ENCODE results near the gene GLT6D1.

Gene GLT6D1

DNA sequence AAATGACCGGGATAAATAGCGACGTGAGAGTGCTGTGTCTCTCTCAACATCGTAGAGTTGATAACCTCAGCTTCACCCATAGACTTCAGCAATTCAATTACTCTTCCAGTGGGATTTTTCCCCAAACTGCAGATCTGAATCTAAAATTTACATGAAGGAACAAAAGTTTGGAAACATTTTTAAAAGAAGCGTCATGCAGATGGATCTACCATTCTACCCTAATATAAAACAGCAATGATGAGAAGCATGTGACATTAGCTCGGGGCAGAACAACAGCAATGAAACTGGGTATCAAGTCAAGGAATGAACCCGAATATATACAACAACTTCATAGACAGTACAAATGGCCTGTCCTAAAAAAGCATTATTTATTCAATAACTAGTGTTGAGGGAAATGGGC, 18.8 kb downstream of the GLT6D1 start:
- no peak for DNase-seq

GRCh38 chr9:135619599-135619886, 19.8 kb downstream of the GLT6D1 start:
- no peak for DNase-seq

DNA sequence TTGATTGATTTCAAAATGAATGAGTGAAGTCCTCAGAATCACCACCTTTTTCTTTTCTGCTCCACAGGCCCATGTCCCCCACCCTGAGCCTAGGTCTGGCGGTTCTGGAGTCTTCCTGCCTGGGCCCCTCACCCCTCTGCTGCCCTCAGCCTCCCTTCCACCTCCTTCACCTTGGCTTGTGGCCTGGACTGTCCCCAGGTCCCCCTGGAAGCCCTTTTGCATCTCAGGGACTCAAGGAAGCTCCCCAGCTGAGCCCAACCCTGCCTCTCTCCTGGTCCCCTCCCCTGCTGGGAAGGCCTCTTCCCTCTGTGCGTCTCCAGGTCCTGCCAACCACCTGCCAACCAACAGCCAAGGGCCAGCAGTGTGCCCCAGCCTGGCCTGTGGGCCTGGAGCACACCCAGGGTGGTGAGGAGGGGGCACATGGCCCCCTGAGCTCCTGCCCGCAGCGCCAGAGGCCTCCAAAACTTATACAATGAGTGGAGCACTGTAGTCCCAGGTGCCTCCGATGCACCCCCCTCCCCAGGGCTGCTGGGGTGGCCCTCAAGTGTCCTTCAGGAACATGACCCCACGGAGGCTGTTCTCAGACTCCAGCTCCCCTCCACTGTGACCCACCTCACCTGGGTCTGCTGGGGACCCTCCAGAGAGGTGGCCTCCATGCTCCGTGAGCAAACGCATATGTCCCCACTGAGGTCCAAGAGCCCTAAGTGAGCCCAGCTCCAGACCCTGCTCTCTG, 20.3 kb downstream of the GLT6D1 start:
- DNase-seq: no peak

DNA sequence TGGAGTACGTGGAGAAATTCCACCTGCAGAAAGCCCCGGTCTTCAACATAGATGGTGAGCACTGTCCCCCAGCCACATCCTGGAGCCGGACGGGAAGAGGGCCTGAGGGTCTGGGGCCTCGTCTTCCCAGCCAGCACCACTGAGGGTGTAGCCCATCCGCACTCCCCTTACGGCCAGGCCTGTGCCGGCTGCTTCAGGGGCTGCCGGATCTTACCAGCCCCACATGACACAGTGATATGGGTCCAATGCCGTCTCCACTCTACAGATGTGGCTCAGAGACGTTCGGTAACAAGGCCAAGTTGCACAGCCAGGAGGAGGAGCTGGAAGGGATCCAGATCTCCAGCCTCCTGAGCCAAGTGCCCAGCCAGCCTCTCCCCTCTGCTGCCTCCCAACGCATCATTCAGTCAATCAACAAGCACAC, 21.3 kb downstream of the GLT6D1 start:
- DNase-seq: no peak

GRCh38 chr9:135617538-135617900, 21.8 kb downstream of the GLT6D1 start:
- no peak for DNase-seq

- DNase-seq: no peak
Measured at GRCh38 chr9:135616619-135617537, 22.5 kb downstream of the GLT6D1 start.

- no peak for DNase-seq
Measured at GRCh38 chr9:135615666-135616618, 23.4 kb downstream of the GLT6D1 start.

DNA sequence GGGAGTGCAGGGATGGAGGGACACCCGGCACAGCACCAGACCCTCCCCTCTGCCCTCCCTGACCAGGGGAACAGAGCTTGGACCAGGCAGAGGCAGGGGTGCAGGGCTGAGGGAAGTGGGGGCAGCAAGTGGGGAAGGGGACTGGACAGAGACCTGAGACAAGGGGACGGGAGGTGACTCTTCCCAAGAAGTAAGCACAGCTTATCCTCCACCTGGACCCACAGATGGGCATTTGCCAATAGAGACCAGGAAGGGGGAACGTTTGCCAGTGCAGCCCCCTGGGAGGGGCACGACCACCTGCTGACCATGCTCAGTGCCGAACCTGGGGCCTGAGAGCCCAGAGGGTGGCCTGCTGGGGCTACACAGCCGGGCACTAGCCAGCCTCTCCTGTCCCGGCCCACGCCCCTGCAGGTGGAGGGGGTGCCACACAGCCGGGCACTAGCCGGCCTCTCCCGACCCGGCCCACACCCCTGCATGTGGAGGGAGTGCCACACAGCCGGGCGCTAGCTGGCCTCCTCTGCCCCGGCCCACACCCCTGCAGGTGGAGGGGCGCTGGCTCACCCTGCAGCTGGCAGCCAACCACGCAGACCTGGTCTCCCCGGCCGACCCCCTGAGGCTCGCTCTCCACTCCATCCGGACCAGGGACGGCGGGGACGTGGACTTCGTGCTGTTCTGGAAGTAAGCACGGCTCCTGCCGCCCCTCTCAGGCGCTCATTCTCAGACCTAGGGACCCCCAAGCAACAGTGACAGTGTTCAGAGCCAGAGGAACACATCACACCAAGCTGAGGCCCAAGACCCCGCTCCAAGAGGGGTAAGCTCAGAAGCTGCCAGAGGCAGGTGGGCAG, 24.3 kb downstream of the GLT6D1 start:
- DNase-seq: no peak

DNA sequence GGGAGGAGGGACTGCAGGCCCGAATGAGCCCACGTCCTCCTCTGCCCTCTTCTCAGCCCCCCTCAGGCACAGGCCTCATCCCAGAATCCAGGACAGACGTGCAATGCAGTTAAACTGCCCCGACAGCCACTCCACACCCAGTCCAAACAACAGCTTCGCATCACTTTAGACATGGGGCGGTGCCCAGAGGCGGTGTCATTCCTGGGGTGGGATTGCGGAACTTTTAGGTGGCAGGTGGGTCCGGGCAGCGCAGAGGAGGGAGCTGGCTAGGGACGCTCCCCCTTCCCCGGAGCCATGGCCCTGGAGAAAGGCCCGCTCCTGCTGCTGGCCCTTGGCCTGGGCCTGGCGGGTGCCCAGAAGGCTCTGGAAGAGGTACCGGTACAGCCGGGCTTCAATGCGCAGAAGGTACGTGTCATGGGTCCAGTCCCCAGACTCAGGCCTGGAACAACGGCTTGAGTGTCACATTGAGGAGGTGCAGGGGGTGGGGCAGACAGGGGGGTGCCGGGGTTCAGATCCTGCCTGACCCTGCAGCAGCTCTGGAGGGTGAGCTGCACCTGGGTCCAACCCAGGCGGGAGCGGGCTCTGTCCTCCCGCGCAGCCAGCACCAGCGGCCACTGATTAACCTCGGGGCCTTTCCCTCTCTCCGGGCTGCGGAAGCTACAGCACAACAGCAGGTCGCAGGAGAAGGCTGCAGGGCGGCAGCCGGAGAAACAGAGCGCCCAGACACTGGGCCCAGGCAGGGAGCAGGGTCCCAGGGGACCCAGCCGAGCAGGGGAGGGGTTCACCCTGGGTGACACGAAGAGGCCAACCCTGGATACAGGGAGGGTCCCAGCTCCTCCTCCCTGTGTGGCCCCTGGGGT, 25.2 kb downstream of the GLT6D1 start:
- no peak for DNase-seq

GRCh38 chr9:135612981-135613910, 26.1 kb downstream of the GLT6D1 start:
- no peak for DNase-seq

- no peak for DNase-seq
Measured at GRCh38 chr9:135612437-135612836, 26.9 kb downstream of the GLT6D1 start.

DNA sequence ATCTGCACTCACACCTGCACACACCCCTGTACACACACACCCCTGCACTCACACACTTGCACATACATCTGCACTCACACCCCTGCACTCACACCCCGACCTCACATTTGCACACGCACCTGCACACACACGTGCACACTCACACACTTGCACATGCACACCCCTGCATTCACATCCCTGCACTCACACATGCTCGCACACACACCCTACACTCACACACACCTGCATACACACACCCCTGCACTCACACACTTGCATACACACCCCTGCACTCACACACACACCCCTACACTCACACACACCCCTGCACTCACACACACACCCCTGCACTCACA, 27.5 kb downstream of the GLT6D1 start:
- no peak for DNase-seq

- no peak for DNase-seq
Measured at GRCh38 chr9:135611142-135611874, 28.0 kb downstream of the GLT6D1 start.

DNA sequence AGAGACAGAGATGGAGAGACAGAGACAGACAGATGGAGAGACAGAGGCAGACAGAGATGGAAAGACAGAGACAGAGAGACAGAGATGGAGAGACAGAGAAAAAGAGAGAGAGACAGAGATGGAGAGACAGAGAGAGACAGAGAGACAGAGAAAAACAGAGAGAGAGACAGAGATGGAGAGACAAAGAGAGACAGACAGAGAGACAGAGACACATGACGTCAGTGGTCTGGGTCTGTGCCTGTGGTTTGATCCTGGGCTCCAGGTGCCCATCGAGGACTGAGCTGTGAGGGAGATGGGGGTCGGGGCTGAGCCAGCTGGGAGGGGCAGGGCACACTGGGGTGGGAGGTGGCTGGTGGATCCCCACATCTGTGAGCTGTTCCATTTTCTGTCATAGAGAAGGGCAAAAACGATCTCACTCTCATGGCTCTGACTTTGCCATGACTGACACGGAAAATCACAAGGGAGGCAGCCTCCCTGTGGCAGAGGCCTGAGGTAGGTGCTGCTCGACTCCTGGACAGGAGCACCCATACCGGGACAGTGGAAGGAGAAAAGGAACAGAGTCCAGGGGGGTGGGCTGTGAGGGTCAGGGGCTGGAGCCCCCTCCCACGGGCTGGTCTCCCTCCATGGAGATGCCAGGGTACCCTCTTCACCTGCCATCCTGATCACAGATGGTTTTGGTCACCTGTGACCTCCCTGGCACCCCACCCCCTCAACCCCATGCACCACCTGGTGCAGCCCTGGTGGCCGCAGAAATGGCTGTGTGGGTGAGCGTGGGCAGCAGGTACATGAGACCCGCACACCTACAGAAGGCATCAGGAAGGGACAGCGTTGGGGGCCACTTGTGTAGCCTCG, 28.8 kb downstream of the GLT6D1 start:
- no peak for DNase-seq

- no peak for DNase-seq
Measured at GRCh38 chr9:135609366-135609955, 29.9 kb downstream of the GLT6D1 start.

DNA sequence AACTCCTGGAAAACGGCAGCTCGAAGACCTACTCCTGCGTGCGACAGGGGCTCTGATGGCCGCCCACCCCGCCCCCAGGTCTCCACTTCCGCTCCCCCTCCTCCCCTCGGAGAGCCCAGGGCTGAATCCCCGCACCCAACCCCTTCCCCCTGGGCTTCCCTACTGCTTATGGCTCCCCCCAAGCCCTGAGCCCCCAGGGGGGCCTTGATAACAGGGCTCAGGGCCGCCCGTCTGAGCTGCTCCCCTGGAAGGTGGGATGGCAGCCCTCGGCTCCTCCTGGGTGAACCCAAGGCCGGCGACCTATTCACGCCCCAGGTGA, 30.4 kb downstream of the GLT6D1 start:
- no peak for DNase-seq

GRCh38 chr9:135608294-135608998, 30.9 kb downstream of the GLT6D1 start:
- DNase-seq: no peak

All from GDM1 (cell line).